CD4-positive, alpha-beta T cell treated with Interleukin-21 for 1 hour (primary cell): ENCODE data around the gene EML5.
"Not testable (repeated sequence)": the region's sequence is repeated elsewhere in the genome, so short reads cannot be mapped to it uniquely, and the experiment has no call there.

Experiments used
- DNase-seq: peaks from one replicate; pipeline ENCODE4 v3.0.0-alpha.2; 2020

Gene EML5

GRCh38 chr14:88799522-88799921 is 6.8 kb upstream of the EML5 start:
- DNase-seq, result no peak

- no peak for DNase-seq
These were observed 5.4 kb upstream of the EML5 start for GRCh38 chr14:88798156-88798555.

- no peak for DNase-seq
These were observed 489 bp upstream of the EML5 start for GRCh38 chr14:88793259-88793625.

DNA sequence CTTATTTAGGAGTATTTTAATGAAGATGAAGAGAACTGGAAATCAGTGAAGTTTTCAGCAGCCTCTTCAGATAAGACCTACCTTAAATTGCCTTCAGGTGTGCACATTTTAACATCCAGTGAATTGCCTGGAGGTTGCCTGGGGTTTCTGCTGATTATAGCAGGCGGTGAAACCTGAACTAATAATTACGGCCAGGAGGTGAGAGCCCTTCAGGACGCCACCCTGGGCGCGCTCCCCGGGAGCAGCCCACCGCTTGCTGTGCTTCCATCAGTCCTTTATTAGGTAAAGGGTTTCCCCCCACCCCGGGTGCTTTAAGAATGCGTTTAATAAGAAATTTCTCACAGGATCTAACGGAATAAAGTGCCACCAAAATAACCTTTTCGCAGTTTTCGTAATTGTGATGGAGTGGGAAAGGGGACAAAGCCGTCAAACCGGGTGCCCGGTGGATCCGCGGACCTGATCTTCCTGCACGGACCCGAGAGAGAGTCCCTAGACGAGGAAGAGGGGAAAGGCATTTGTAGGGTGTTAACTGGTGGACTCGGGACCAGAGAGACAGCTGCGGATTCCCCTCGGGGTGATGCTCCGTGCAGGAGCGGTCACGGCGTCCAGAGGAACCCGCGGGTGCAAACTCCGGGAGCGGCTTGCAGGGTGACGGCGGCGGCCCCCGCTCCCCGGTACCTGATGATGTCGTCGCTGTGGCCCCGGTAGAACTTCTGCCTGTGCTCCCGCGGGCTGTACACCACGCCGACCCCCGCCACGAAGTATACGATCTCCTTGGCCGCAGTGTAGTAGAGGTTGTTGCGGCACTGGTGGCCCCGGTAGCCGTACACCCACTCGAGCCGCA is 902 bp downstream of the EML5 start:
- DNase-seq, result no peak

DNA sequence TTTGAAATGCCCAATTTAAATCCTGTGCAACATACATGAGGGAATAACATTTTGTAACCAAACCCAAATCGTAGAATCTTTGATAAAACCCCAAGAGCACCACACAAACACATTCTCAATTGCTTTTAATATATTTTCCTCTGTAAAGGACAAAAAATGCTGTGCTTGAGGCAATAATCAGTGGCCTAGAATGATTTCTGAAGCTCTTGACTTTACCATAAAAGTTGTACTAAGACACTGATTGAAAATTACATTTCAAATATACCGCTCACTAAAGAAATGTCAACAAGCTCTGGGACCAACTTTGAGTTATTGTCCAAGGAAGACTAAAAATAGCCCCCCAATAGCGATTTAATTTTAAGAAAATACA is 1.5 kb downstream of the EML5 start:
- DNase-seq, result no peak

DNA sequence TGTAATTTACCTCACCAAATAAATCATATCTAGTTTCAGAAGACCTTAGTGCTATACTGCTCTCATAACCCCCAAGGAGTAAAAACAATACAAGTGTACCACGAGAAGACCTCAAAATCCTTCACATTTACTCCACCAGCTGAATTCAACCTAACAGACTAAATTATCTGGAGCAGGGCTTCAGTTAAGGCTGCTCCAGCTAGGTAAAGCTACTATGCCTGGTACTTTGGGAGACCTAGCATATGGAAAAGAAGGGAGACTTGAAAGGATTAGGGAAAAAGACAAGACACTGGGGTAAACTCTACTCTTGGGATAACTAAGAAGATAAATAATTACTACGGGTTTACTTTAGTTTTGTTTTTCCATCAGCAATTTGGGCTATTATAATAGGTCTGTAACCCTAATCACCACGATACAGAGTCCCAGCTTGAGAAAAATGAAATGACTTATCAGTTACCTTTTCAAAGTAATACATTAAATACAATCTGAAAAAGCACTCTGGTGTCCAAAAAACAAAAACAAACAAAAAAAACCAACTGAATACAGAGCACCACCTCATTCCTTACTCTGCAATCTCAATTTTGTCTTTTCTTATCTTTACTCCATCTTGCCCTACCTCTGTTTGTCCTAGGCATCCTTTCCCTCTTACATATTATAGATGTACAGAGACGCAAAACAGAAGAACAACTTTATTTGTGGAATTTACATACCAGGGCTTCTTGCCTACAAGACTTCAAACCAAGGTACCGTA is 2.1 kb downstream of the EML5 start:
- no peak for DNase-seq

- not testable (repeated sequence) for DNase-seq
These were observed 3.2 kb downstream of the EML5 start for GRCh38 chr14:88789573-88789972.

- DNase-seq, result no peak
These were observed 6.0 kb downstream of the EML5 start for GRCh38 chr14:88786715-88787114.

DNA sequence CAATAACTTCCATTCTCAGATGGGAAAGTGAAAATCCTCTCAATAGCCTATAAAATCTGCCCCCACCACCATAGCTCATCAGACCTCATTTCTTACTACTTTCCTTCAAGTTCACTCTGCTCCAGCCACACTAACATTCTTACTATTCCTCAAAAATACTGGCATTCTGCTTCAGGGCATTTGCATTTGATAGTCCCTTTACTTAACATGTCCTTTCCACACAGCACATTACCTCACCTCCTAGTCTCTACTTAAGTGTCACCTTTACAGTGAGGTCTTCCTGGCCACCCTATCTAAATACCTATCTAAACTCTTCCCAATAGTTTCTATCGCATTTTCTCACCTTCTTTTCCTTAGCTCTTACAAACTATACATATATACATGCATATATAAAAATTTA is 6.8 kb downstream of the EML5 start:
- DNase-seq, result no peak

DNA sequence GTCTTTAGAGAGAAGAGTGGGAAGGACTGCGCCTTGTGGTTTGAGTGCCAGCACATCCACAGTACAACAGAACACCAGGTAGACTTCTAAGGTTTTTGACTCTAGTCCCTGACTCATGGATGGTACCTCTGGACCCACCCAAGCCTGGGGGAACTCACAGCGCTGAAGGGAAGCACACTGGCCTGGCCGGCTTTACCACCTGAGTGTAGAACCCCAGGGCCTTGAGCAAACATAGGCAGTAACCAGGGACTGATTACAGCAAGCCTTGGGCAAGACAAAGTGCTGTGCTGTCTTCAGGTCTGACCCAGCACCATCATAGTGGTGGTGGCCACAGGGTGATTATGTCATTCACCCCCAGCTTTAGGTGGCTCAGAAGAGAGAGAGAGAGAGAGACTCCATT is 17.2 kb downstream of the EML5 start:
- no peak for DNase-seq

- DNase-seq, result no peak
These were observed 22.0 kb downstream of the EML5 start for GRCh38 chr14:88770736-88771135.

DNA sequence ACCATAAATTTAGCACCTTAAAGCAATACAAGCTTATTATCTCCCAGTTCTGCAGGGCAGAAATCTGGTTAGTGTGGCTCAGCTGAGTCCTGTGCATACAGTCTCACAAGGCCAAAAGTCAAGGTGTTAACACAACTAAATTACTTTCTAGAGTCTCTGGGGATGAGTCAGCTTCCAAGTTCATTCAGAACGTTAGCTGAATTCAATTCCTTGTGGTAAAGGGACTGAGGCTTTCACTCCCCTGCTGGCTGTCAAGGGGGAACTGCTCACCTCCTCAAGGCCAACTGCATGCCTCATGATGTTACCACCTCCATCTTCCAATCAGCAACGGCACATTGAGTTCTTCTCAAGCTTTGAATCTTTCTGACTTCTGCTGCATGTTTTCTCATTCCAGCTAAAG is 27.6 kb downstream of the EML5 start:
- DNase-seq, result no peak

DNA sequence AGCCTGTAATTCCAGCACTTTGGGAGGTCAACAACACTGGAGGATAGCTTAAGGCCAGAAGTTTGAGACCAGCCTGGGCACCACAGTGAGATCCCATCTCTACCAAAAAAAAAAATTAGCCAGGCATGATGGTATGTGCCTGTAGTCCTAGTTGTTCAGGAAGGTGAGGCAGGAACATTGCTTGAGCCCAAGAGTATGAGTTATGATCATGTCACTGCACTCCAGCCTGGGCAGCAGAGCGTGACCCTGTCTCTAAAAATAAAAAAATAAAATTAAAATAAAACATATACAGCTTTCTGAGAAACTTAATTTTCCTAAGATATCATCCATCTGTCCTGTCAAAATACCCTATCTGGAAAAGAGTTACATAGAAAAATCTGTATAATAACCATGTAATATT is 38.9 kb downstream of the EML5 start:
- no peak for DNase-seq

- DNase-seq, result no peak
These were observed 41.8 kb downstream of the EML5 start for GRCh38 chr14:88750945-88751344.

DNA sequence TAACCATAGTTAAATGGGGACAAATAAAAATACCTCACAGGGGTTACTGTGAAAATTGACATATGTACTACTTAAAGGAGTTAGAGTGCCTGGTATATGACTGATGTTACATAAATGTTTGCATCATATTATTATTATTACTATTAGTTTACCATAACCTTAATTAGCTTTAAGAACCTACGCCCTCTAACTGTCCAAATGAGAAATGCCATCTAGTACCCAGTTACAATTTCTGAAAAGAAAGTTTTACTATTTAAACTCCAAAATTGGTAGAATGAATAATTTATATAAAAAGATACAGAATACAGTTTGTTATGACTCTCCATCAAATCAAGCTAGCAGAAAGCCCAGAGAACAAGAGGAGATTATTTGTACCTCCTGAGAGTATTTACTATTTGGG is 42.3 kb downstream of the EML5 start:
- no peak for DNase-seq

- no peak for DNase-seq
These were observed 43.6 kb downstream of the EML5 start for GRCh38 chr14:88749139-88749538.

- no peak for DNase-seq
These were observed 44.5 kb downstream of the EML5 start for GRCh38 chr14:88748288-88748687.

GRCh38 chr14:88746052-88746451 is 46.7 kb downstream of the EML5 start:
- no peak for DNase-seq

DNA sequence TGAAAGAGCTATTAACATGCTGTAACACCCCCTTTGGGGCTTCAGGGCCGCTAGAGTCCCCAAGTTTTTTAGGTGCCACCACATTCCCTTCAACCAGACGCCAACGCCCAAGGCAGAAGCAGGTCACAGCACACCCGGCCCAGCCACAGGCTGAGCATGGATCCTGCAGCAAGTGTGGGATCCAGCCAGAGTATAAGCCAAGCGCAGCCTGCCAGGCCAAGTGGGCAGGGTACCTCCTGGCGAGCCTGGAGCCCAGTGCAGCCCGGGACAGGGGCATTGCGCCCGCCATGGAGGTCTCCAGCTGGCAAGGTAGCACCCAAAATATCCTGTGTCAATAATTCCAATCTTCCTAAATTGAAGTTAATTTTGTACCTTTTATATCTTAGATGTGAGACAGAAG is 55.5 kb downstream of the EML5 start:
- no peak for DNase-seq

DNA sequence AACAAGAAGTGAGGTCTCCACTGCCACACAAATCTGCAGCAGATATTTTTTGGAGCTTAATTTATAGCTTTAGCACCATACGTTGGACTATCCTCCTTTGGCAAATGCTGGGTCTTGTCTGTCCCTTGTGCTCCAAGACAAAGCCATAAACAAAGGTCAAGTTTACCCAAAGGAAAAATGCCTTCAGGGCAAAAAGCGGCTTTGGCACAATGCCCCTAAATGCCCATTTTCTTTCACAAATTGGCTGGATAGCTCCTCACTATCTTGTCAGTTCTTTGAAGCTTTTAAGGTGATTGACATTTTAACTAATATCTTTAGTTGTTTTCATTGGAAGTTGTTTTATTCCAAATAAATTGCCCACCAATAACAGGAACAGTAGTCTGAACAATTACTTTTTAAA is 59.6 kb downstream of the EML5 start:
- no peak for DNase-seq

GRCh38 chr14:88729159-88729558 is 63.6 kb downstream of the EML5 start:
- DNase-seq, result no peak

DNA sequence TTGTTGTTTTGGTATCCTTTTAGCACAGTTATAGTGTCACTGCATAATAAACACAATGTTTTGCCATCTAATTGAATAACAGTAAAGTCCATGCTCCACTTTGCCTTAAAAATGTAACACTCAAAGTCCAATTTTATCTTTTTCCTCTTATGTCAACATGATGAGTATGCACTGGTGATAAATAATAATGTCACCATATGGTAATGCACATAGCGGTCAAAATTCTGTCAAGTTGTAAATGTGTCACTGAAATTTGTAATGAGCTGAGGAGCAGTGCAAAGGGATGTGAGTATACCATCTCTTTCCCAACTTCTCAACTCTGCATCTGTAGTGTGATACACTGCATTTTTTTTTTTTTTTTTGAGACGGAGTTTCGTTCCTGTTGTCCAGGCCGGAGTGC is 65.7 kb downstream of the EML5 start:
- no peak for DNase-seq

DNA sequence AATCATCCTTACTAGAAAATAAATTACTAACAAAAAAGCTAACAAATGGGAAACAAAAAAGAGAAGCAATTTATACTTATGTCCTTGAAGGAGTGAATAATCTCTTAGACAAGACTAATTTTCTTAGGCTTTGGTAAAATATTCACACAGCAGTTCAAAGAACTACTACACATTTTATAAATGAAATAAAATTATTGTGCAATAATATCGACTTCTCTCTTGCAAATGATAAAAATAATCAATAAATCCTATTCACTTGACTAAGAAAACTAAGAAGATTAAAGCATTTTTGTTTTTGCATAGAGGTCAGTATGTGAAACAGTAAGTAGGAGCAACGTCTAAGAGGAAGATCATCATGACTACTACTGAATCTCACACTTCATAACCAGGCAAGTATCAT is 82.0 kb downstream of the EML5 start:
- DNase-seq, result no peak

- DNase-seq, result no peak
These were observed 85.7 kb downstream of the EML5 start for GRCh38 chr14:88707088-88707487.

GRCh38 chr14:88706425-88706824 is 86.3 kb downstream of the EML5 start:
- DNase-seq, result no peak
